Heart left ventricle (tissue), 16 donors: ENCODE measurements around the gene DENND4C. TPM values are rescaled to one million over a fixed set of nuclear protein-coding genes. Genes with fewer than 3 reads are reported as not detected.
A peak's percentile ranks its signal among the peaks of the same experiment; 100 is the strongest.
"Not testable (repeated sequence)": the region's sequence is repeated elsewhere in the genome, so short reads cannot be mapped to it uniquely, and the experiment has no call there.

Source experiments
- ATAC-seq, 4 donors: fragments of 200-7000 bp; cut with Tn5 transposase; one replicate each; pipeline ENCODE4 v1.9.1; 2020 to 2022; ENCODE audit warnings: moderate library complexity in 4 of 4, mild to moderate bottlenecking in 3 of 4, moderate number of reproducible peaks in 1 of 4
- DNase-seq, 5 donors: peaks; one replicate each; pipeline ENCODE4 v3.0.0-alpha.2; 2020
- H3K27ac ChIP-seq, 12 donors: fragments of 200-600 bp; sonication (generic) in 4 of 12; one replicate each; pipeline versions ENCODE4 v1.5.0 to v1.8.0; 2016 to 2022; ENCODE audit warnings: mild to moderate bottlenecking in 2 of 12
- H3K27me3 ChIP-seq, 9 donors: fragments of 200-600 bp; sonication (generic) in 2 of 9; one replicate each; pipeline versions ENCODE4 v1.5.1 to v1.8.0; 2016 to 2022; ENCODE audit warnings: mild to moderate bottlenecking in 3 of 9
- H3K36me3 ChIP-seq, 9 donors: fragments of 200-600 bp; sonication (generic) in 2 of 9; one replicate each; pipeline versions ENCODE4 v1.5.0 to v1.8.0; 2018 to 2022; ENCODE audit warnings: mild to moderate bottlenecking in 2 of 9
- H3K4me1 ChIP-seq, 12 donors: fragments of 200-600 bp; sonication (generic) in 4 of 12; one replicate each; pipeline versions ENCODE4 v1.5.0 to v1.8.0; 2016 to 2022; ENCODE audit warnings: mild to moderate bottlenecking in 3 of 12
- H3K4me3 ChIP-seq, 12 donors: fragments of 200-600 bp; sonication (generic) in 4 of 12; one replicate each; pipeline versions ENCODE4 v1.5.0 to v1.8.0; 2017 to 2022; ENCODE audit warnings: mild to moderate bottlenecking in 9 of 12, moderate library complexity in 4 of 12
- H3K9me3 ChIP-seq, 12 donors: fragments of 200-600 bp; sonication (generic) in 4 of 12; one replicate each; pipeline versions ENCODE4 v1.5.0 to v1.8.0; 2016 to 2022; ENCODE audit warnings: mild to moderate bottlenecking in 1 of 12
- POLR2A ChIP-seq, 2 donors: fragments of 450-650 bp; IDR thresholded peaks; one replicate each; pipeline ENCODE4 v1.6.1; 2017; ENCODE audit warnings: antibody characterized with exemption in 2 of 2, mild to moderate bottlenecking in 2 of 2, moderate library complexity in 2 of 2
- whole genome bisulfite sequencing, 4 donors: extraction: QIAGEN DNeasy Blood & Tissue Kit in 2 of 4; methylation state at CpG; one replicate each; pipeline versions ENCODE4 v1.1.5 to v1.1.7; 2013 to 2018; 5-methylcytosine and 5-hydroxymethylcytosine counted together
- intact Hi-C, 10 donors: fragments of 100-400 bp; cut with DNase I; formaldehyde crosslinking; loops; one replicate each; pipeline versions ENCODE4 v1.11.1 to v1.14.2; 2022
- polyA plus RNA-seq, 2 donors: library from polyadenylated mRNA; stranded (reverse); fragments of 200-250 nt; gene quantifications; one replicate each; pipeline ENCODE4 v1.2.3, GENCODE V29; 2013
- total RNA-seq, 9 donors: library from RNA; depleted of rRNA in 2 of 9; stranded (reverse); fragments of >200 nt in 2 of 9; fragmentation: NEBNext Ultra II Directional in 3 of 9; extraction: Animal tissue kit (Norgen Biotek cat#: 25700) in 3 of 9; gene quantifications; one replicate each; pipeline versions ENCODE4 v1.1.0 to v1.2.4, GENCODE V29; 2016 to 2023
- TF ChIP-seq, protein P1 (sequence below), 12 donors: fragments of 200-600 bp; sonication (generic) in 4 of 12; IDR thresholded peaks; one replicate each; pipeline versions ENCODE4 v1.5.0 to v1.8.0; 2018 to 2022; ENCODE audit warnings: antibody characterized with exemption in 12 of 12, mild to moderate bottlenecking in 5 of 12
- donor health status: ischemic (EF 13 %, LVEDD 7.1; RV severe dilation, severe dysfunction).
- donor health status: healthy with polysubstance abuse.
- donor health status: DM: no; HTN: yes; CAD: no.
- donor health status: DM: no; HTN: no; CAD: no.
- donor health status: ischemic (EF 25% LVEDD 6.9; RV normal size, moderate dysfunction).
- donor health status: ischemic (EF 25% LVEDD 5.7; RV mildly dilated, moderate dysfunction).
- donor health status: healthy.
- donor health status: DM: yes; HTN: yes; CAD: no.
- donor health status: ischemic (EF 35%, LVEDD 5.7; RV mildly dilated, moderate dysfunction).
- donor health status: nonischemic (EF 11% LVEDD 7.7; RV severe dilation, severe dysfunction).
- donor health status: DM: yes; HTN: yes; CAD: no.
- donor health status: PGD.
- donor health status: ischemic (EF 29% LVEDD 5.4; RV normal size, mild dysfunction).
- donor health status: nonischemic (EF 23%, LVEDD 6.1; RV moderate dilation, normal function).

DENND4C gene
- total and polyA plus RNA-seq, 11 donors, result 5.4 to 36.9 (median 22.8) TPM

DNA sequence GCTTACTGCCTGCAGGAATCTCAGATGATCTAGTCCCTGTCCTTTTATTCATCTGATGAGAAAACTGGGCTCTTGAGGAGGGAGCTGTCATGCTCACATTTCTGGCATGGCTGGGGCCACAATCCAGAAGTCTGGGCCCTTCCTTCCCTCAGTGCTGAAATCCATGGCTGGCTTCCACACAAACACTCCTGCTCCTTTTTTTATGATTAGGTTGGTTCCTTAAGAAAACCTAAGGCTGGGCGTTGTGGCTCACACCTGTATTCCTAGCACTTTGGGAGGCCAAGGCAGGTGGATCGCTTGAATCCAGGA is 179.7 kb downstream of the DENND4C start:
- Histone ChIP-seq H3K27ac (peak overlapping the region in 7 of 12 donors; percentile 23 to 96 (median 88)), H3K9me3 (no peaks in the 10 kb centered on the region), H3K27me3 (no peaks in the 10 kb centered on the region), H3K4me1 (peaks cover 0 to 26% (median 21%) of the 10 kb centered on the region in 12 donors), H3K36me3 (no peaks in the 10 kb centered on the region), H3K4me3 (peak overlapping the region in 10 of 12 donors; percentile 66 to 98 (median 89))
- 92 to 100% (median 99%) methylated on average over 2 of the region's 2 CpGs for WGBS, 4 donors
- DNase-seq, result no peak
- ATAC-seq, result no peak
- no peak for TF ChIP-seq POLR2A (IDR thresholded peaks at IDR 0.05)
- TF ChIP-seq, protein P1, sequence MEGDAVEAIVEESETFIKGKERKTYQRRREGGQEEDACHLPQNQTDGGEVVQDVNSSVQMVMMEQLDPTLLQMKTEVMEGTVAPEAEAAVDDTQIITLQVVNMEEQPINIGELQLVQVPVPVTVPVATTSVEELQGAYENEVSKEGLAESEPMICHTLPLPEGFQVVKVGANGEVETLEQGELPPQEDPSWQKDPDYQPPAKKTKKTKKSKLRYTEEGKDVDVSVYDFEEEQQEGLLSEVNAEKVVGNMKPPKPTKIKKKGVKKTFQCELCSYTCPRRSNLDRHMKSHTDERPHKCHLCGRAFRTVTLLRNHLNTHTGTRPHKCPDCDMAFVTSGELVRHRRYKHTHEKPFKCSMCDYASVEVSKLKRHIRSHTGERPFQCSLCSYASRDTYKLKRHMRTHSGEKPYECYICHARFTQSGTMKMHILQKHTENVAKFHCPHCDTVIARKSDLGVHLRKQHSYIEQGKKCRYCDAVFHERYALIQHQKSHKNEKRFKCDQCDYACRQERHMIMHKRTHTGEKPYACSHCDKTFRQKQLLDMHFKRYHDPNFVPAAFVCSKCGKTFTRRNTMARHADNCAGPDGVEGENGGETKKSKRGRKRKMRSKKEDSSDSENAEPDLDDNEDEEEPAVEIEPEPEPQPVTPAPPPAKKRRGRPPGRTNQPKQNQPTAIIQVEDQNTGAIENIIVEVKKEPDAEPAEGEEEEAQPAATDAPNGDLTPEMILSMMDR (IDR thresholded peaks at IDR 0.05), result no peak
- intact Hi-C loops, result no loop called here

DNA sequence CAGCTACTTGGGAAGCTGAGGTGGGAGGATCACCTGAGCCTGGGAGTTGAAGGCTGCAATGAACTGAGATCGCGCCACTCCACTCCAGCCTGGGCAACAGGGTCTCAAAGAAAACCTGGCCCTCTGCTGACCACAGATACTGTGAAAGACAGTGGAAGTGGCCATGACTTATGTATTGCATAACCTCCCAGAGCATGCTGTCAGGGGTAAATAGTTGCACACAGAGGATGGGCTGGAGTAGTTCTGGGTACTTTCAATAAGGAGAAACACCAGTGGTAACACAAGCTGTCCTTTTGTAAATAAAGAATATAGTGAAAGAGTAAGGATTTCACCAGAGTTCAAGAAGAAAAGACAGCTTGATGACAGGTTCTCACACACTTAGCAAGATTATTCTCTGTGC is 180.1 kb downstream of the DENND4C start:
- H3K27me3 ChIP-seq, result no peaks in the 10 kb centered on the region
- H3K36me3 ChIP-seq, result no peaks in the 10 kb centered on the region
- 95 to 100% (median 100%) methylated on average over 2 of the region's 2 CpGs for WGBS, 4 donors
- H3K9me3 ChIP-seq, result no peaks in the 10 kb centered on the region
- ATAC-seq (no peak), DNase-seq (no peak)
- peaks cover 0 to 26% (median 21%) of the 10 kb centered on the region in 12 donors for H3K4me1 ChIP-seq
- H3K4me3 ChIP-seq, result peak overlapping the region in 3 of 12 donors; percentile 1 to 96 (median 6)
- no peak for TF ChIP-seq POLR2A (IDR thresholded peaks at IDR 0.05)
- TF ChIP-seq, protein P1 (IDR thresholded peaks at IDR 0.05), result no peak
- intact Hi-C loops, result no loop called here
- H3K27ac ChIP-seq, result peak overlapping the region in 2 of 12 donors; percentile 86 to 93

DNA sequence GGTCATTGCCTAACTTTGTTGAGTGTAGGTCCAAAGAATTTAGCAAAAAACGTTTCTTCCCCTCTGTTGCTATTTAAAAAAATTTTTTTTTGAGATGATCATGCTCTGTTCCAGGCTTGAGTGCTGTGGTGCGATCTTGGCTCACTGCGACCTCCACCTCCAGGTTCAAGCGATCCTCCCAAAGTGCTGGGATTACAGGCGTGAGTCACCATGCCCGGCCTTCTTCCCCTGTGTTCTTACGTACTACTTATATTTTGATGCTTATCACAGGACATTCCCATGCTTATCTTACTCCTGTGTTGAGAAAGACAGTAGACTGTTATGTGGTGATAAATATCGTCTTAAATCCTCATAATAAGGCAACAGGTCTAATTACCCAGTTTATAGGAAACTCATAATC is 180.8 kb downstream of the DENND4C start:
- no peak for ATAC-seq
- H3K4me3 ChIP-seq, result peak overlapping the region in 2 of 12 donors; percentile 1 to 6
- intact Hi-C loops, result no loop called here

DNA sequence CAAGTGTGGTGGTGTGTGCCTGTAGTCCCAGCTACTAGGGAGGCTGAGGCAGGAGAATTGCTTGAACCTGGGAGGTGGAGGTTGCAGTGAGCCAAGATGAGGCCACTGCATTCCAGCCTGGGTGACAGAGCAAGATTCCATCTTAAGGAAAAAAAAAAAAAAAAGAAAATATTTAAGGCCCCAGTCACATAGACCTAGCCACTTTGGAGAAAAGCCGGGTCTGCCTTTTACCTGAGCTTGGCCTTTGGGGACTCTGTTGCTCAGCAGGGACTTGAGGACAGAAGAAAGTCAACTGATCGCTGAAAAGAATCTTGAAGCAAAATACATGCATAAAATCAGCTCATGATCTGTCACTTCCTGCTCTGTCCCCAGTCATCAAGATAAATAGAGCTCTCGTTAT is 183.0 kb downstream of the DENND4C start:
- intact Hi-C loops, DNase-seq: not testable (repeated sequence)
- 62 to 92% (median 86%) methylated on average over 3 of the region's 3 CpGs for WGBS, 4 donors

More for the DNA sequence above, 180.8 kb downstream of the DENND4C start:
- Histone ChIP-seq H3K36me3 (no peaks in the 10 kb centered on the region), H3K9me3 (no peaks in the 10 kb centered on the region), H3K27ac (no peak overlapping the region), H3K27me3 (no peaks in the 10 kb centered on the region), H3K4me1 (peaks cover 0 to 26% (median 21%) of the 10 kb centered on the region in 12 donors)
- DNase-seq, result no peak
- WGBS, 4 donors, result 84 to 90% (median 88%) methylated on average over 8 of the region's 8 CpGs
- TF ChIP-seq, protein P1 (IDR thresholded peaks at IDR 0.05), result no peak
- TF ChIP-seq POLR2A (IDR thresholded peaks at IDR 0.05), result no peak

DNA sequence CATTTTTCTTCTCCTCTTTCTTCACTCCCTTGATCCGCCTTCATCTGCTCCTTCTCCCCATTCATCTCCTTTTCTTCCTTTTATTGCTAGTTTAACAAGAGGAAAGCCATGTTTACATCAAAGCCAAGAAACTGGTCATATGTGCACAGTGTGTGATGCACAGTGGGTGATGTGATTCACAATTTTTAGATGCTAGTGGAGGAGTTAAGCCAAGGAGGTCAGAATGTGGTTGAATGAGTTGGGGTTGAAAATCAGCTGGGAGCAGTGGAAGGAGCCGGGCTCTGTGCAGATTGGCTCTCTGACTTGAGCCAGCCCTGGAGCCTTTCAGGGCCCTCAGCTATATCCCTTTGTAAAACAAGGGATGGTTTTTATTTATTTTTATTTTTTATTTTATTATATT is 185.7 kb downstream of the DENND4C start:
- no peak for DNase-seq
- WGBS, 4 donors, result 93 to 98% (median 97%) methylated on average over 2 of the region's 2 CpGs
- Histone ChIP-seq H3K27me3 (no peaks in the 10 kb centered on the region), H3K9me3 (no peaks in the 10 kb centered on the region), H3K27ac (no peak overlapping the region), H3K36me3 (peaks cover 0 to 5% (median 0%) of the 10 kb centered on the region in 9 donors), H3K4me1 (peaks cover 0 to 3% (median 0%) of the 10 kb centered on the region in 12 donors), H3K4me3 (no peak overlapping the region)
- ATAC-seq, result no peak
- TF ChIP-seq, protein P1 (IDR thresholded peaks at IDR 0.05), result no peak
- no peak for TF ChIP-seq POLR2A (IDR thresholded peaks at IDR 0.05)
- intact Hi-C loops, result no loop called here

More for the DNA sequence above, 183.0 kb downstream of the DENND4C start:
- not testable (repeated sequence) for H3K9me3 ChIP-seq, H3K27ac ChIP-seq, H3K27me3 ChIP-seq, H3K4me3 ChIP-seq, H3K36me3 ChIP-seq, ATAC-seq
- H3K4me1 ChIP-seq, result peaks cover 0 to 19% (median 14%) of the 10 kb centered on the region in 12 donors
